VCaP (cell line): ENCODE data around the gene ARL8B.

ENCODE experiments used
- H3K27ac ChIP-seq: fragments of 450-650 bp; 2 replicates; pipeline ENCODE4 v1.5.1; 2017
- CTCF ChIP-seq: fragments of 450-650 bp; conservative IDR thresholded peaks from 2 replicates; pipeline ENCODE4 v1.5.1; 2017; ENCODE audit warnings: mild to moderate bottlenecking, moderate library complexity

Gene ARL8B

GRCh38 chr3:5197022-5197421 lies 74.9 kb downstream of the ARL8B start:
- no peak for TF ChIP-seq CTCF

GRCh38 chr3:5197470-5198312 lies 75.6 kb downstream of the ARL8B start:
- no peak overlapping the region for H3K27ac ChIP-seq
- TF ChIP-seq CTCF: no peak

More at GRCh38 chr3:5197022-5197421, 74.9 kb downstream of the ARL8B start:
- no peak overlapping the region for H3K27ac ChIP-seq

GRCh38 chr3:5198313-5198677 lies 76.2 kb downstream of the ARL8B start:
- H3K27ac ChIP-seq: no peak overlapping the region
- TF ChIP-seq CTCF: no peak

- no peak for TF ChIP-seq CTCF
- no peak overlapping the region for H3K27ac ChIP-seq
Measured at GRCh38 chr3:5198986-5199731, 77.1 kb downstream of the ARL8B start.

- H3K27ac ChIP-seq: no peak overlapping the region
Measured at GRCh38 chr3:5201536-5201935, 79.4 kb downstream of the ARL8B start.

GRCh38 chr3:5202222-5202621 lies 80.1 kb downstream of the ARL8B start:
- no peak overlapping the region for H3K27ac ChIP-seq
- TF ChIP-seq CTCF: no peak

More at GRCh38 chr3:5201536-5201935, 79.4 kb downstream of the ARL8B start:
- TF ChIP-seq CTCF: no peak

GRCh38 chr3:5205165-5205941 lies 83.3 kb downstream of the ARL8B start:
- H3K27ac ChIP-seq: no peak overlapping the region
- TF ChIP-seq CTCF: no peak
